Neutrophil (primary cell): ENCODE data around the gene ZNF146.
A peak's percentile ranks its signal among the peaks of the same experiment; 100 is the strongest.
"Not testable (repeated sequence)": the region's sequence is repeated elsewhere in the genome, so short reads cannot be mapped to it uniquely, and the experiment has no call there.

Experiments used
- H3K27ac ChIP-seq: fragments of 200-600 bp; sonication (generic); 2 replicates; pipeline ENCODE4 v1.5.1; 2016; ENCODE audit warnings: mild to moderate bottlenecking, moderate library complexity
- H3K27me3 ChIP-seq: fragments of 200-600 bp; sonication (generic); 2 replicates; pipeline ENCODE4 v1.6.0; 2016; ENCODE audit warnings: mild to moderate bottlenecking
- H3K36me3 ChIP-seq: fragments of 200-600 bp; sonication (generic); 2 replicates; pipeline ENCODE4 v1.5.1; 2017
- H3K4me1 ChIP-seq, 2 experiments: fragments of 200-600 bp in 1 of 2; sonication (generic) in 1 of 2; 1 replicate in 1 of 2; 2 replicates in 1 of 2; pipeline versions ENCODE4 v1.5.1 to v1.6.1; 2013 to 2016; ENCODE audit warnings: low read depth in 1 of 2, low read length in 1 of 2, mild to moderate bottlenecking in 1 of 2, moderate library complexity in 1 of 2; ENCODE audit not compliant: control insufficient read depth in 1 of 2, insufficient read depth in 1 of 2
- H3K4me3 ChIP-seq, 2 experiments: fragments of 200-600 bp in 1 of 2; sonication (generic) in 1 of 2; 1 replicate in 1 of 2; 2 replicates in 1 of 2; pipeline ENCODE4 v1.5.1; 2013 to 2016; ENCODE audit warnings: low read depth in 1 of 2, low read length in 1 of 2, mild to moderate bottlenecking in 1 of 2, moderate library complexity in 1 of 2
- H3K9me3 ChIP-seq: fragments of 200-600 bp; sonication (generic); 2 replicates; pipeline ENCODE4 v1.5.1; 2016
- TF ChIP-seq, protein P1 (sequence below): fragments of 200-600 bp; sonication (generic); IDR thresholded peaks from 2 replicates; pipeline ENCODE4 v1.5.1; 2016; ENCODE audit warnings: antibody characterized with exemption

The ZNF146 gene

DNA sequence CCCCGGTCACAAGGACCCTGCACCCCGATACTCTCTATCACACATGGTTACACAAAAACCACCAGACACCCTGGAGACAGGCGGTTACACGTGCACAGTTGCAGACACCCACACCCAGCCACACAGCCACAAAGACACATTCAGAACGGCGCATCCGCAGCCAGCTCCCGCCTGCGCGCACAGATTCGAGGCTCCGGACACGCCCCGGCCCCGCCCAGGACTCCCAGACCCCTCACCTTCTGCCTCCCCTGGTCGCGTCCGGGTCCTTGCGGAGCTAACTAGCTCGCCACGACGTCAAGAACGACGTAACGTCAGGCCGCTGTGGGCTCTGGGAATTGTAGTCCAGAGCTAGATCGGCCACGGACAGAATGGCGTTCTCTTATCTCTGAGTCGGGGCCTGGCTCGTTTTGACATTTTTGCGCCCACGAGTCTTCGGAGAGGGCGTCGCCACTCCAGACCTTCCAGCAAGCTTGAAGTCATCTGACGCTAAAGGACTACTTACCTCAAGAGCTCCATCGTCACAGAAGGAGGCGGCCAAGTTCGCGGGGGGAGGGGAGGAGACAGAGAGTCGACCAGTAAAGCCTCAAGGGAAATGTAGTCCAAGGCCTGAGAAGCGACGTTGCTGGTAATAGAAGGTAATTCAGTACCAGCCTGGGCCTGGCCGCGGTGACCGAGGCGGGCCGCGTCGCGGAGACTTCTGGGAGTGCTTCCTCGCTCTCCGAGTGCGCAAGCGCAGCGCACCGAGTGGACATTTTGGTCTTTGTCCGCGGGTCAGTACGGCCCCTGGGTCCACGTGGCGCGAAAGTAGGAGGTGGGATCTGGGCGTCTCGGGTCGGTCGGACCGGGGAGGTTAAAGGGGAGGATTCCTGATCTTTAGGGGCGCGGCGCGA lies at the start of gene ZNF146, which contains the start of gene ZNF565:
Gene ZNF146 (plus strand): TSS at position 721 of the 890 bp plus-strand sequence. CDS start 21,335 bp downstream, outside the sequence.
Gene ZNF565 (minus strand): TSS at position 280 of the 890 bp plus-strand sequence. CDS start 12,680 bp downstream, outside the sequence.
- TF ChIP-seq, protein P1, sequence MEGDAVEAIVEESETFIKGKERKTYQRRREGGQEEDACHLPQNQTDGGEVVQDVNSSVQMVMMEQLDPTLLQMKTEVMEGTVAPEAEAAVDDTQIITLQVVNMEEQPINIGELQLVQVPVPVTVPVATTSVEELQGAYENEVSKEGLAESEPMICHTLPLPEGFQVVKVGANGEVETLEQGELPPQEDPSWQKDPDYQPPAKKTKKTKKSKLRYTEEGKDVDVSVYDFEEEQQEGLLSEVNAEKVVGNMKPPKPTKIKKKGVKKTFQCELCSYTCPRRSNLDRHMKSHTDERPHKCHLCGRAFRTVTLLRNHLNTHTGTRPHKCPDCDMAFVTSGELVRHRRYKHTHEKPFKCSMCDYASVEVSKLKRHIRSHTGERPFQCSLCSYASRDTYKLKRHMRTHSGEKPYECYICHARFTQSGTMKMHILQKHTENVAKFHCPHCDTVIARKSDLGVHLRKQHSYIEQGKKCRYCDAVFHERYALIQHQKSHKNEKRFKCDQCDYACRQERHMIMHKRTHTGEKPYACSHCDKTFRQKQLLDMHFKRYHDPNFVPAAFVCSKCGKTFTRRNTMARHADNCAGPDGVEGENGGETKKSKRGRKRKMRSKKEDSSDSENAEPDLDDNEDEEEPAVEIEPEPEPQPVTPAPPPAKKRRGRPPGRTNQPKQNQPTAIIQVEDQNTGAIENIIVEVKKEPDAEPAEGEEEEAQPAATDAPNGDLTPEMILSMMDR = peak; percentile 72
- Histone ChIP-seq H3K4me3 (peak within 1 kb of the TSS; percentile 91 to 94), H3K9me3 (no peaks in the 10 kb centered on the region), H3K27ac (peak within 1 kb of the TSS; percentile 93), H3K36me3 (no peaks in the 10 kb centered on the region), H3K27me3 (no peaks in the 10 kb centered on the region), H3K4me1 (peaks cover 16 to 18% of the 10 kb centered on the region in 2 experiments)

DNA sequence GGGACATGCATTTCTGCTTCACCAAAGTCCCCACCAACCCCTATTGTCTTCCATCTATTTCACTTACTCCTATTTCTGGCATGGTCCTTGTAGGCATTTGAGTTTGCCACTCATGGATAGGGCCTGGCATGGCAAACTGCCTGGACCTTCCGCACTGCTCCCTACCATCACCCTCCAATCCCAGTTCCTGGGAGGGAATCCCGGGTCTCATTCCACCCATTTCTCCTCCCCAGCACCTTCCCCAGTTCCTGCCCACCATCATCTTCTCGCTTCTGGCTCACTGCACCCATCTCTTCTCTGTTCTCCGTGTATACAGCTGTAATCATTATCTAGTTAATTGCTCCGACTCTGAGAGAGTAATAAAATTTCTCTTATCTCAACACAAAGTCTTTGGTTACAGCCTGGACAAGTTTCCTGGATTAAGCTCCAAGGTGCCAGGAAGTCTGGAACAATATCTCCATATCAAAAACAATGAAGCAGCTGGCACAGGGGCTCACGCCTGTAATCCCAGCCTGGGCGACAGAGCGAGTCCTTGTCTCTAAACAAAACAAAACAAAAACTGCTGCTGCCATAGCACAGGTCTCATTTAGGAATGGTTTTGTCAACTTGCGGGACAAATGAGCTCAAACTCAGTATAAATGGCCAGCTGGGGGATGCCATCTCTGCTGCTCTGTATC lies 45.7 kb upstream of the ZNF146 start:
- no peak overlapping the region for H3K4me3 ChIP-seq

DNA sequence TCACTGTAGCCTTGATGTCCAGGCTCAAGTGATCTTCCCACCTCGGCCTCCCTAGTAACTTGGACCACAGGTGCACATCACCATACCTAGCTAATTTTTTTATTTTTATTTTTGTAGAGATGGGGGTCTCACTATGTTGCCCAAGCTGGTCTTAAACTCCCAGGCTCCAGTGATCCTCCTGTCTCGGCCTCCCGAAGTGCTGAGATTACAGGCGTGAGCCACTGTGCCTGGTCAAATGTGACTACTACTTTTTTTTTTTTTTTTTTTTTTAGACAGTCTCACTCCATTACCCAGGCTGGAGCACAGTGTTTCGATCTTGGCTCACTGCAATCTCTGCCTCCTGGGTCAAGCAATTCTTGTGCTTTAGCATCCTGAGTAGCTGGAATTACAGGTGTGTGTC lies 42.1 kb upstream of the ZNF146 start:
- Histone ChIP-seq H3K27ac (no peak overlapping the region), H3K27me3 (no peaks in the 10 kb centered on the region), H3K4me1 (peaks cover 4 to 5% of the 10 kb centered on the region in 2 experiments), H3K9me3 (no peaks in the 10 kb centered on the region), H3K36me3 (no peaks in the 10 kb centered on the region), H3K4me3 (no peak overlapping the region)
- TF ChIP-seq, protein P1 = no peak

More for the DNA sequence above, 45.7 kb upstream of the ZNF146 start:
- H3K4me1 ChIP-seq = peaks cover 4 to 5% of the 10 kb centered on the region in 2 experiments
- no peaks in the 10 kb centered on the region for H3K36me3 ChIP-seq
- H3K27ac ChIP-seq = no peak overlapping the region
- H3K9me3 ChIP-seq = no peaks in the 10 kb centered on the region
- H3K27me3 ChIP-seq = no peaks in the 10 kb centered on the region
- TF ChIP-seq, protein P1 = no peak

DNA sequence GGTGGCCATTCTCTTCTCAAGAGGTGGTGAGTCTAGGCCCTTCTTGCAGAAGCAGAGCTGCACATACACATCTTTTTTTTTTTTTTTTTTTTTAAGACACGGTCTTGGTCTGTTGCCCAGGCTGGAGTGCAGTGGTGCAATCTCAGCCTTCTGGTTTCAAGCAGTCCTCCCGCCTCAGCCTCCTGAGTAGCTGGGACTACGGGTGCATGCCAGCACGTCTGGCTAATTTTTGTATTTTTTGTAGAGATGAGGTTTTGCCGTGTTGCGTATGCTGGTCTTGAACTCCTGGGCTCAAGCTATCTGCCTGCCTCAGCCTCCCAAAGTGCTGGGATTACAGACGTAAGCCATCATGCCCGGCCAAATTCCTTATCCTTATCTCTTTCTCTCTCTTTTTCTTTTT lies 41.1 kb upstream of the ZNF146 start:
- not testable (repeated sequence) for H3K4me1 ChIP-seq, H3K27me3 ChIP-seq, H3K27ac ChIP-seq, H3K9me3 ChIP-seq, H3K4me3 ChIP-seq, H3K36me3 ChIP-seq

DNA sequence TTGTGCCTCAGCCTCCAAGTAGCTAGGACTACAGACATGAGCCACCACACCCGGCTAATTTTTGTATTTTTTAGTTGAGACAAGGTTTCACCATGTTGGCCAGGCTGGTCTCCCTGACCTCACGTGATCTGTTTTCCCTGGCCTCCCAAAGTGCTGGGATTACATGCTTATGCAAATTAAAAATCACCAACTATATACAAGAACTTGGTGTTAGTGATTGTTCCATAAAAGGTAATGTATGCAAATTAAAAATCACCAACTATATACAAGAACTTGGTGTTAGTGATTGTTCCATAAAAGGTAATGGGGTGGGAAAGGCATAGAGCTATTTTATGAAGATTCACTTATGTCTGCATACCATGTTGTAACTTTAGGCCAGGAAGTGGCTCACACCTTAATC lies 35.8 kb upstream of the ZNF146 start:
- not testable (repeated sequence) for H3K4me1 ChIP-seq, H3K4me3 ChIP-seq, H3K9me3 ChIP-seq, H3K27me3 ChIP-seq, H3K27ac ChIP-seq
- H3K36me3 ChIP-seq = peaks cover 12% of the 10 kb centered on the region

DNA sequence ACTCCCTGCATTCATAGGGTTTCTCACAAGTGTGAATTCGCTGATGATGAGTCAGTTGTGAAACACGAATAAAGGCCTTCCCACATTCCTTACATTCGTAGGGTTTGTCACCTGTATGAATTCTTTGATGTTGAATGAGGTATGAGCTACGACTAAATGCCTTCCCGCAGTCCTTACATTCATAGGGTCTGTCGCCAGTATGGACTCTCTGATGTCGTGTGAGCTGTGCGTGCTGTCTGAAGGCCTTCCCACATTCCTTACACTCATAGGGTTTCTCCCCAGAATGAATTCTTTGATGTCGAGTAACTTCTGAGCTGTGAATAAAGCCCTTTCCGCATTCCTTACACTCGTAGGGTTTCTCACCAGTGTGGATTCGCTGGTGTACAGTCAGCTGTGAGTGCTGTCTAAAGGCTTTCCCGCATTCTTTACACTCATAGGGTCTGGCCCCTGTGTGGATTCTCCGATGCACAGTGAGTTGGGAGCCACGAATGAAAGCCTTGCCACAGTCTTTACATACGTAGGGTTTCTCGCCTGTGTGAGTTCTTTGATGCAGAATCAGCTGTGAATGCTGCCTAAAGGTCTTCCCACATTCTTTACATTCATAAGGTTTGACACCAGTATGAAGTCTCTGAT lies 32.2 kb upstream of the ZNF146 start:
- H3K36me3 ChIP-seq = peaks cover 12% of the 10 kb centered on the region
- TF ChIP-seq, protein P1 = no peak
- H3K27me3 ChIP-seq = no peaks in the 10 kb centered on the region
- H3K4me3 ChIP-seq = no peak overlapping the region
- no peaks in the 10 kb centered on the region for H3K4me1 ChIP-seq
- H3K9me3 ChIP-seq = no peaks in the 10 kb centered on the region
- H3K27ac ChIP-seq = no peak overlapping the region
